GM23248 (cell line): ENCODE measurements around the gene ACTR3C. TPM values are rescaled to one million over a fixed set of nuclear protein-coding genes. Genes with fewer than 3 reads are reported as not detected.
"Not testable (repeated sequence)": the region's sequence is repeated elsewhere in the genome, so short reads cannot be mapped to it uniquely, and the experiment has no call there.

ENCODE experiments used
- DNase-seq: peaks from one replicate; pipeline ENCODE4 v3.0.0-alpha.2; 2015
- H2AFZ ChIP-seq: fragments of 200-600 bp; sonication (generic); 2 replicates; pipeline ENCODE4 v1.6.1; 2016; ENCODE audit warnings: antibody characterized with exemption
- H3F3A ChIP-seq: fragments of 200-600 bp; sonication (generic); 2 replicates; pipeline ENCODE4 v1.6.1; 2016; ENCODE audit warnings: mild to moderate bottlenecking, antibody characterized with exemption, mixed run types; ENCODE audit not compliant: insufficient read depth
- H3K27ac ChIP-seq: fragments of 200-600 bp; sonication (generic); 2 replicates; pipeline ENCODE4 v1.5.1; 2016; ENCODE audit warnings: mild to moderate bottlenecking
- H3K27me3 ChIP-seq: fragments of 200-600 bp; sonication (generic); replicated peaks from 2 replicates; pipeline ENCODE4 v1.6.1; 2016; ENCODE audit warnings: mild to moderate bottlenecking; ENCODE audit not compliant: insufficient read depth
- H3K36me3 ChIP-seq: fragments of 200-600 bp; sonication (generic); 2 replicates; pipeline ENCODE4 v1.6.1; 2016; ENCODE audit warnings: low read depth, mild to moderate bottlenecking
- H3K4me1 ChIP-seq: fragments of 200-600 bp; sonication (generic); 2 replicates; pipeline ENCODE4 v1.6.1; 2016; ENCODE audit warnings: mild to moderate bottlenecking; ENCODE audit not compliant: insufficient read depth
- H3K4me2 ChIP-seq: fragments of 200-600 bp; sonication (generic); one replicate; pipeline ENCODE4 v1.6.1; 2016; ENCODE audit warnings: mild to moderate bottlenecking; ENCODE audit not compliant: unreplicated experiment
- H3K4me3 ChIP-seq: fragments of 200-600 bp; sonication (generic); 2 replicates; pipeline ENCODE4 v1.5.1; 2016; ENCODE audit warnings: mild to moderate bottlenecking
- H3K79me2 ChIP-seq: fragments of 200-600 bp; sonication (generic); 2 replicates; pipeline ENCODE4 v1.6.1; 2016; ENCODE audit warnings: mild to moderate bottlenecking; ENCODE audit not compliant: insufficient read depth
- H3K9ac ChIP-seq: fragments of 200-600 bp; sonication (generic); 2 replicates; pipeline ENCODE4 v1.6.1; 2016; ENCODE audit warnings: mild to moderate bottlenecking
- H3K9me2 ChIP-seq: fragments of 200-600 bp; sonication (generic); 2 replicates; pipeline ENCODE4 v1.6.1; 2016; ENCODE audit warnings: mixed run types, mild to moderate bottlenecking, moderate library complexity; ENCODE audit not compliant: insufficient read depth
- H3K9me3 ChIP-seq: fragments of 200-600 bp; sonication (generic); one replicate; pipeline ENCODE4 v1.6.1; 2017; ENCODE audit warnings: low read depth
- H4K20me1 ChIP-seq: fragments of 200-600 bp; sonication (generic); 2 replicates; pipeline ENCODE4 v1.6.0; 2016; ENCODE audit not compliant: insufficient read depth
- EZH2 ChIP-seq: fragments of 200-600 bp; sonication (generic); IDR thresholded peaks from 2 replicates; pipeline ENCODE4 v1.6.1; 2018; ENCODE audit warnings: antibody characterized with exemption, mild to moderate bottlenecking; ENCODE audit not compliant: insufficient read depth, poor library complexity, severe bottlenecking
- EZH2phosphoT487 ChIP-seq: fragments of 200-600 bp; sonication (generic); IDR thresholded peaks from 2 replicates; pipeline ENCODE4 v1.6.1; 2018; ENCODE audit warnings: antibody characterized with exemption, moderate library complexity, mild to moderate bottlenecking, low read depth; ENCODE audit not compliant: insufficient read depth
- WGBS, 2 experiments: methylation state at CpG; one replicate each; pipeline ENCODE4 v1.1.6; 2015 to 2017; ENCODE audit warnings: low lambda C conversion rate in 2 of 2, low coverage in 1 of 2; ENCODE audit errors: missing lambda C conversion rate in 2 of 2; 5-methylcytosine and 5-hydroxymethylcytosine counted together
- in situ Hi-C: fragments of 300-500 bp; cut with MboI; formaldehyde crosslinking; loops from 2 replicates; pipeline ENCODE4 v1.15.0; 2020
- polyA plus RNA-seq: library from polyadenylated mRNA; unstranded; fragments of >200 nt; fragmentation: Nextera tagmentation; extraction: Ambion mirVana; gene quantifications from 2 replicates; pipeline ENCODE4 v1.2.1, GENCODE V29; 2016
- total RNA-seq: library from RNA; depleted of rRNA; stranded (reverse); fragments of >200 nt; shearing (Covaris generic); gene quantifications from 2 replicates; pipeline ENCODE4 v1.2.3, GENCODE V29; 2014

The ACTR3C gene
- total and polyA plus RNA-seq, 2 experiments from 2014 or later: not detected

DNA sequence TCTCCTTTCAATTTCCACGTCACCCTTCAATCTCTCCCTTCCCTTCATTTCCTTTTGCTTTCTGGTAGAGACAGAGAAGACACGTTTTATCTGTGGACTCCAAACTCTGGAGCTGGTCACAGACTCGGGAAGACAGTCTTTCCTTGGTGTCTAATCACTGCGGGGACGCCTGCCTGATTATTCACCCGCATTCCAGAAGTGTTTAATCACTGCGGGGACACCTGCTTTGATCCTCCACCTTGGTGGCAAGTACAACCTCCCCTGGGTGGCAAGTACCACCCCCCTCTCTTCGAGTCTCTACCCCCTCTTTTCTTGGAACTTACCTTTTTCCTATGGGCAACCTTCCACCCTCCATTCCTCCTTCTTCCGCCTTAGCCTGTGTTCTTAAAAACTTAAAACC, 15.4 kb downstream of the ACTR3C start:
- no peak for DNase-seq
- no peaks in the 10 kb centered on the region for H4K20me1 ChIP-seq
- peaks cover 5% of the 10 kb centered on the region; the same call in 1 of the 2 replicates for H3K4me1 ChIP-seq
- no peaks in the 10 kb centered on the region for H3K9me2 ChIP-seq
- no peaks in the 10 kb centered on the region for H3F3A ChIP-seq
- H3K4me2 ChIP-seq: no peak overlapping the region
- no peak overlapping the region for H3K27ac ChIP-seq
- H3K27me3 ChIP-seq: no peaks in the 10 kb centered on the region
- H3K36me3 ChIP-seq: no peaks in the 10 kb centered on the region
- no peaks in the 10 kb centered on the region for H3K9me3 ChIP-seq
- H3K4me3 ChIP-seq: no peak overlapping the region
- no peaks in the 10 kb centered on the region for H3K79me2 ChIP-seq
- no peak overlapping the region for H3K9ac ChIP-seq
- no peak overlapping the region for H2AFZ ChIP-seq
- TF ChIP-seq EZH2phosphoT487: no peak
- WGBS, 2 experiments: 59 to 63% methylated on average over 9 of the region's 9 CpGs
- in situ Hi-C loops: no loop called here

GRCh38 chr7:150307129-150307528, 16.2 kb downstream of the ACTR3C start:
- Histone ChIP-seq H3K79me2 (no peaks in the 10 kb centered on the region), H3K27ac (no peak overlapping the region), H3K9ac (no peak overlapping the region), H4K20me1 (no peaks in the 10 kb centered on the region), H3K4me2 (no peak overlapping the region), H3K36me3 (no peaks in the 10 kb centered on the region), H3K4me1 (no peaks in the 10 kb centered on the region), H2AFZ (no peak overlapping the region), H3K27me3 (no peaks in the 10 kb centered on the region), H3F3A (no peaks in the 10 kb centered on the region), H3K9me2 (no peaks in the 10 kb centered on the region), H3K9me3 (no peaks in the 10 kb centered on the region), H3K4me3 (no peak overlapping the region)
- DNase-seq: no peak
- 32 to 46% methylated on average over 3 of the region's 3 CpGs for WGBS, 2 experiments
- in situ Hi-C loops: no loop called here
- TF ChIP-seq EZH2phosphoT487 (no peak), EZH2 (no peak)

DNA sequence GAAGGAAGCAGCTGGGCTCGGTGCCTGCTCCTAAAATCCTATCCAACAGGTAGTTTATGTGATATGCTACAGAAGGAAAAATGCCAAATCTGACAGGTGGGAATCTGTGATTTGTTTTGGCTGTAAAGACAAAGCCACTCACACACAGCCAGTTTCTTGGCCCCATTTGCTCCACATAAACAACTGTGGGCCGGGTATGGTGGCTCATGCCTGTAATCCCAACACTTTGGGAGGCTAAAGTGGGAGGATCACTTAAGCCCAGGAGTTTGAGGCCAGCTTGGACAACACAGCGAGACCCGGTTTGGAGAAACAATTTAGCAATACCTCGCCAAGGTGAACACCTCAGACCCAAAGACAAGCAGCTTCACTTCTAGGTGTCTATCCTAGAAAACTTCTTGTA, 17.0 kb downstream of the ACTR3C start:
- H3K9me2 ChIP-seq, H2AFZ ChIP-seq, H3K27me3 ChIP-seq, H3K9ac ChIP-seq, H3K79me2 ChIP-seq, H3K9me3 ChIP-seq, H4K20me1 ChIP-seq, H3K36me3 ChIP-seq, H3F3A ChIP-seq, DNase-seq, H3K4me3 ChIP-seq, H3K4me2 ChIP-seq, H3K4me1 ChIP-seq, in situ Hi-C loops, H3K27ac ChIP-seq: not testable (repeated sequence)
- WGBS, 2 experiments: 55 to 63% methylated on average over 5 of the region's 5 CpGs

DNA sequence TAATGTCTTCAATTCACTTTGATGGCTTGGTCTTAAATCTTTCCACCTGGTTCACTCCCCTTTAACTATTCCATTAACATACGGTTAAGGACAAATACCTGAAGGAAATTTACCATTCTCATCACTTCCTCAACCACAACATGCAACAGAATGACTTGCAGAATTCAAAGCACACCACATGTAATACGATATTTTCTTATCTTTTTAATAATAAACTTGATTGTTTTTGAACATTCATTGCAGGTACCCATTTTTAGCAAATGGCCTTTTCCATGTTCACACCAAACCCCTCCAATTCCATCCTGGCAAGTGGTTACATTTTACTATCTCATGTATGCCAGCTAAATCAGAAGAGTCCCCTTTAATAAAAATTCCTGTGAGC, 17.5 kb downstream of the ACTR3C start:
- in situ Hi-C loops, DNase-seq, H3K4me3 ChIP-seq, H3K36me3 ChIP-seq, H3K9me2 ChIP-seq, H3K27me3 ChIP-seq, H3K9me3 ChIP-seq, H3K4me2 ChIP-seq, H3K27ac ChIP-seq, H3K79me2 ChIP-seq, H3F3A ChIP-seq, H4K20me1 ChIP-seq, H3K4me1 ChIP-seq, H2AFZ ChIP-seq, H3K9ac ChIP-seq: not testable (repeated sequence)
- WGBS, 2 experiments: 60% methylated on average over 2 of the region's 2 CpGs

- in situ Hi-C loops, H3K9me3 ChIP-seq, H3K4me1 ChIP-seq, H3K9ac ChIP-seq, H3K79me2 ChIP-seq, H3K27me3 ChIP-seq, H3K4me3 ChIP-seq, H3F3A ChIP-seq, H2AFZ ChIP-seq, H3K27ac ChIP-seq, H3K9me2 ChIP-seq, H3K36me3 ChIP-seq, DNase-seq, H4K20me1 ChIP-seq, H3K4me2 ChIP-seq: not testable (repeated sequence)
- 52 to 62% methylated on average over 7 to 11 of the region's 11 CpGs for whole genome bisulfite sequencing, 2 experiments
Observed at GRCh38 chr7:150305259-150305902, 18.0 kb downstream of the ACTR3C start.

GRCh38 chr7:150304499-150305258, 18.7 kb downstream of the ACTR3C start:
- H3F3A ChIP-seq, H3K27ac ChIP-seq, H3K4me2 ChIP-seq, H2AFZ ChIP-seq, H3K36me3 ChIP-seq, H3K9me3 ChIP-seq, H3K27me3 ChIP-seq, H3K79me2 ChIP-seq, H3K4me3 ChIP-seq, H3K4me1 ChIP-seq, in situ Hi-C loops, H3K9ac ChIP-seq, H3K9me2 ChIP-seq, H4K20me1 ChIP-seq: not testable (repeated sequence)
- peak; percentile 9 for DNase-seq
- WGBS, 2 experiments: 19 to 20% methylated on average over 8 of the region's 8 CpGs

GRCh38 chr7:150302908-150303310, 20.4 kb downstream of the ACTR3C start:
- H3K27me3 ChIP-seq, H4K20me1 ChIP-seq, H3F3A ChIP-seq, H2AFZ ChIP-seq, in situ Hi-C loops, H3K9me3 ChIP-seq, H3K4me3 ChIP-seq, H3K9ac ChIP-seq, H3K36me3 ChIP-seq, H3K9me2 ChIP-seq, DNase-seq, H3K79me2 ChIP-seq, H3K4me1 ChIP-seq, H3K4me2 ChIP-seq, H3K27ac ChIP-seq: not testable (repeated sequence)
- whole genome bisulfite sequencing, 2 experiments: 41 to 50% methylated on average over 1 of the region's 1 CpG
